Lower leg skin (tissue), 4 donors: ENCODE data around the gene TULP4. TPM values are rescaled to one million over a fixed set of nuclear protein-coding genes. Genes with fewer than 3 reads are reported as not detected.

ENCODE experiments used
- DNase-seq, 2 donors: peaks; one replicate each; pipeline ENCODE4 v3.0.0-alpha.2; 2019; ENCODE audit warnings: low spot score in 2 of 2
- H3K4me3 ChIP-seq: fragments of 200-600 bp; sonication (generic); 2 replicates; pipeline ENCODE4 v1.5.1; 2017; ENCODE audit warnings: mild to moderate bottlenecking, low read depth; ENCODE audit not compliant: poor library complexity, severe bottlenecking
- POLR2A ChIP-seq, 2 donors: fragments of 450-650 bp; IDR thresholded peaks; one replicate each; pipeline ENCODE4 v1.6.1; 2016 to 2017; ENCODE audit warnings: antibody characterized with exemption in 2 of 2, mild to moderate bottlenecking in 1 of 2, moderate library complexity in 1 of 2
- WGBS, 2 donors: methylation state at CpG; one replicate each; pipeline ENCODE4 v1.1.5; 2018; 5-methylcytosine and 5-hydroxymethylcytosine counted together
- intact Hi-C: fragments of 100-400 bp; cut with DNase I; formaldehyde crosslinking; loops from one replicate; pipeline ENCODE4 v1.15.0; 2023; ENCODE audit warnings: low total_unique reads
- total RNA-seq, 4 donors: library from RNA; depleted of rRNA; stranded (reverse); fragments of >200 nt; gene quantifications; one replicate each; pipeline ENCODE4 v1.1.0, GENCODE V29; 2016
- TF ChIP-seq, protein P1 (sequence below), 3 donors: fragments of 450-650 bp; IDR thresholded peaks; one replicate each; pipeline ENCODE4 v1.5.1; 2016; ENCODE audit warnings: antibody characterized with exemption in 3 of 3, mild to moderate bottlenecking in 3 of 3, moderate library complexity in 2 of 3

Gene TULP4, protein sequence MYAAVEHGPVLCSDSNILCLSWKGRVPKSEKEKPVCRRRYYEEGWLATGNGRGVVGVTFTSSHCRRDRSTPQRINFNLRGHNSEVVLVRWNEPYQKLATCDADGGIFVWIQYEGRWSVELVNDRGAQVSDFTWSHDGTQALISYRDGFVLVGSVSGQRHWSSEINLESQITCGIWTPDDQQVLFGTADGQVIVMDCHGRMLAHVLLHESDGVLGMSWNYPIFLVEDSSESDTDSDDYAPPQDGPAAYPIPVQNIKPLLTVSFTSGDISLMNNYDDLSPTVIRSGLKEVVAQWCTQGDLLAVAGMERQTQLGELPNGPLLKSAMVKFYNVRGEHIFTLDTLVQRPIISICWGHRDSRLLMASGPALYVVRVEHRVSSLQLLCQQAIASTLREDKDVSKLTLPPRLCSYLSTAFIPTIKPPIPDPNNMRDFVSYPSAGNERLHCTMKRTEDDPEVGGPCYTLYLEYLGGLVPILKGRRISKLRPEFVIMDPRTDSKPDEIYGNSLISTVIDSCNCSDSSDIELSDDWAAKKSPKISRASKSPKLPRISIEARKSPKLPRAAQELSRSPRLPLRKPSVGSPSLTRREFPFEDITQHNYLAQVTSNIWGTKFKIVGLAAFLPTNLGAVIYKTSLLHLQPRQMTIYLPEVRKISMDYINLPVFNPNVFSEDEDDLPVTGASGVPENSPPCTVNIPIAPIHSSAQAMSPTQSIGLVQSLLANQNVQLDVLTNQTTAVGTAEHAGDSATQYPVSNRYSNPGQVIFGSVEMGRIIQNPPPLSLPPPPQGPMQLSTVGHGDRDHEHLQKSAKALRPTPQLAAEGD (N-terminal part only)
- 100 to 1,000 TPM; 141 to 198 (median 148) TPM for total RNA-seq

DNA sequence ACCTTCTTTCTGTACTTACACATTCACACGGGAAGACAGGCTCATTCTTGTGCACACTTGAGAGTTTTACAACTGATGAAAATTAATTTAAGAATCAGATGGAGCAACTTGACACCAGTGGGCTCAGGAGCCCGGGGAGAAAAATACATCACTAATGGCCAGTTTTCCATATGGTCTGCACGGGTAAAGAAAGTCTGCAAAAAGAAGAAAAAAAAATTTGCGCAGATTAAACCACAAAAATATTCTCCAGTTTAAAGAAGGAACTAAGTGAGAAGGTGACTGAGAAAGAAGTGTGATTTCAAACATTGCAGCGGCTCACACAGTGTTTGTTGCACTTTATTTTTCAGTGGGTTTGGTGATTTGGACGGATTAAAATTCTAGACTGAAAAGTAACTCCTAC, at the start of gene TULP4:
TULP4 (plus strand) TSS at position 301 of the 400 bp plus-strand sequence. CDS start 1,552 bp downstream, outside the sequence.
- intact Hi-C loops: no loop called here
- DNase-seq: no peak
- no peak within 1 kb of the TSS for H3K4me3 ChIP-seq
- 74 to 76% methylated on average over 6 of the region's 6 CpGs for WGBS, 2 donors
- TF ChIP-seq, protein P1, sequence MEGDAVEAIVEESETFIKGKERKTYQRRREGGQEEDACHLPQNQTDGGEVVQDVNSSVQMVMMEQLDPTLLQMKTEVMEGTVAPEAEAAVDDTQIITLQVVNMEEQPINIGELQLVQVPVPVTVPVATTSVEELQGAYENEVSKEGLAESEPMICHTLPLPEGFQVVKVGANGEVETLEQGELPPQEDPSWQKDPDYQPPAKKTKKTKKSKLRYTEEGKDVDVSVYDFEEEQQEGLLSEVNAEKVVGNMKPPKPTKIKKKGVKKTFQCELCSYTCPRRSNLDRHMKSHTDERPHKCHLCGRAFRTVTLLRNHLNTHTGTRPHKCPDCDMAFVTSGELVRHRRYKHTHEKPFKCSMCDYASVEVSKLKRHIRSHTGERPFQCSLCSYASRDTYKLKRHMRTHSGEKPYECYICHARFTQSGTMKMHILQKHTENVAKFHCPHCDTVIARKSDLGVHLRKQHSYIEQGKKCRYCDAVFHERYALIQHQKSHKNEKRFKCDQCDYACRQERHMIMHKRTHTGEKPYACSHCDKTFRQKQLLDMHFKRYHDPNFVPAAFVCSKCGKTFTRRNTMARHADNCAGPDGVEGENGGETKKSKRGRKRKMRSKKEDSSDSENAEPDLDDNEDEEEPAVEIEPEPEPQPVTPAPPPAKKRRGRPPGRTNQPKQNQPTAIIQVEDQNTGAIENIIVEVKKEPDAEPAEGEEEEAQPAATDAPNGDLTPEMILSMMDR (IDR thresholded peaks at IDR 0.05): no peak
- no peak for TF ChIP-seq POLR2A (IDR thresholded peaks at IDR 0.05)

DNA sequence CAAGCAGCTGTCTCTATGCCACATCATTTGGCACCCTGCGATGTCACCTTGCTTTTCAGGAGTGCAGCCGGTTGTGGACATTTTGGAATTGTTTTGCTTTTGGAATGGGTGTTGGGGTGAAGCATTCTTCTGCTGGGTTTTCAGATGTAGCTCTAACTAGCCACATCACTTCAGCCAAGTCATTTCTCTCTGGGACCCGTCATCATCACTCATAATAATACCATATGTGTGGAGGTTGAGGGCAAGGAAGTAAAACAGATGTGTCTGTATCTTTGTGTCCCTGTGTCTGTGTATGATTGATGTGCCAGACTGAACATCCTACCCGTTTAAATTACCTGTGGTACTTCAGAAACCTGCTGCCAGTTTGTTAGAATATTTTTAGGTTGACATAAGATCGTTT, 49.5 kb upstream of the TULP4 start:
- DNase-seq: no peak
- TF ChIP-seq, protein P1 (IDR thresholded peaks at IDR 0.05): no peak
- no peak for TF ChIP-seq POLR2A (IDR thresholded peaks at IDR 0.05)
- WGBS, 2 donors: 71 to 75% methylated on average over 5 of the region's 5 CpGs
- no peak overlapping the region for H3K4me3 ChIP-seq
- intact Hi-C loops: no loop called here

DNA sequence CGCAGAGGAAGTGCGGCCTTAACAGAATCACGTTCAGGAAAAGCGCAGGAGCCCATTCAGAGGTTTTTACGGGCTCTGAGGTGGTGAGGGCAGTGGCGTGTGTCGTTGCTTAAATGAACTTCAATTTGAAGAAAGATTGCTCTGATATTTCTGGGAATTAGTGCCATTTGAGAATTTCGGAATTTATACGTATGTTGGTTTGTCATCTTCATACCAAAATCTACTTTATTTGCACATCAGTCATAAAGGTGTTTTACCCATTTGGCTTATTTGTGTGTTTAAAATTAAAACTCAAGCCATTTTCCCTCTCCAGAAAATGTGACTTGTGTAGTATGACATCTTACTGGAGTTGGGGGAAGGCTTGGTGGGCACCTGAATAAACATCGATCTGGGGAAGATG, 48.1 kb upstream of the TULP4 start:
- DNase-seq: peak in 1 of 2 donors; percentile 6
- intact Hi-C loops: no loop called here
- 90 to 96% methylated on average over 10 of the region's 10 CpGs for WGBS, 2 donors
- TF ChIP-seq, protein P1 (IDR thresholded peaks at IDR 0.05): no peak
- TF ChIP-seq POLR2A (IDR thresholded peaks at IDR 0.05): no peak
- H3K4me3 ChIP-seq: no peak overlapping the region

GRCh38 chr6:158266131-158266530, 46.1 kb upstream of the TULP4 start:
- no peak overlapping the region for H3K4me3 ChIP-seq
- DNase-seq: peak in 1 of 2 donors; percentile 72
- intact Hi-C loops: no loop called here
- no peak for TF ChIP-seq POLR2A (IDR thresholded peaks at IDR 0.05)
- TF ChIP-seq, protein P1 (IDR thresholded peaks at IDR 0.05): no peak
- WGBS, 2 donors: 96 to 97% methylated on average over 9 of the region's 9 CpGs

DNA sequence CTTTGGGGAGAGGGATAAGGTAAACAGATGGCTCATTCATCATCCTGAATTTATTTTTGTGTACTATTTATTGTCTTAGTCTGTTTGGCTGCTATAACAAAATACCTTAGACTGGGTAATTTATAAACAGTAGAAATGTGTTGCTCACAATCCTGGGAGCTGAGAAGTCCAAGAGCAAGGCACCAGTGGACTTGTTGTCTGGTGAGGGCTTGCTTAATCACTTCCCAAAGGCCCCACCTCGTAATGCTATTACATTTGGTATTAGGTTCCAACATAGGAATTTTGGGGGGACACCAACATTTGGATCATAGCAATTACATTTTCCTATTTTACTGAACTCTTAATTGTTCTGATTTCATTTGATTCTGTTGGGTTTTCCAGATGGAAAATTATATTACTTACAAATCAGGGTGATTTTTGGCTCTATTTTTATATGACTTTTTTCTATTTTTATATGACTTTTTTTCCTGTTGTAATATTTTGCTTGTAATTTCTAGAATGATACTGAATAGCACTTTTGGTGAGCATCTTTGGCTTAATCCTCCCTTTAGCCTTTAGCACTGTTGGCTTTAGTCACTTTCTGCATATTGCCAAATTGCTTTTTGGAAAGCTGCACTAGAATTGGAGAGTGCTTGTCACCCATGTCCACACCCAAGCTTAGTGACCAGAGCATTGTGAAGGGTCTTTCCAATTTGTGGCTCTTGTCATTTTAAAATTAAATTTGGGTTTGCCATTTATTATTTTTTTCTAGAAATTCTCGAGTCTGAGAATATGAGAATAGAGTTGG, 43.7 kb upstream of the TULP4 start:
- intact Hi-C loops: no loop called here
- no peak for TF ChIP-seq POLR2A (IDR thresholded peaks at IDR 0.05)
- TF ChIP-seq, protein P1 (IDR thresholded peaks at IDR 0.05): no peak
- no peak overlapping the region for H3K4me3 ChIP-seq
- DNase-seq: peak in 1 of 2 donors; percentile 6
- WGBS, 2 donors: 44 to 55% methylated on average over 2 of the region's 2 CpGs
